GM12873 (cell line): Measurements from ENCODE around the gene QPCT.

Experiments
- TF ChIP-seq, protein P1 (sequence below): IDR thresholded peaks from 2 replicates; pipeline ENCODE4 v1.5.1; 2012; ENCODE audit warnings: low read depth, mild to moderate bottlenecking, moderate library complexity, low read length, control low read depth; ENCODE audit not compliant: insufficient read depth; ENCODE audit errors: missing control alignments

Gene QPCT

DNA sequence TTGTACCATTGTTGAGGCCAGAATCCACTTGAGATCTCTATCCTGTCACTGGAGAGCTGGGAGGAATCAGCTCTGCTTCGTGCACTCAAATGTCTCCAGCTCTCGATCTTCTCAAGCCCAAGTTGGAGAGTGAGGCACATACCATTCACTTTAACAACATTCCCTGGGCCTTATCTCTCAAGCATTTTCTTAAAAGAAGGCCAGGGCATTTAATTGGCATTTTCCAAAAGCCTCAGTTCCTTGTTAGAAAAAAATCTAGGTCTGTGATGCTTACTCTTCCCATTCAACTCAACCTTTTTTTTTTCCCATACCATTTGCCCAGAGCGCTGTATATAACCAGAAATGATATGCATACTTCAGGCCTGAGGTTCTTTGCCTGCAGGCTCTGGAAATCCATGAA is 10.1 kb downstream of the QPCT start:
- TF ChIP-seq, protein P1, sequence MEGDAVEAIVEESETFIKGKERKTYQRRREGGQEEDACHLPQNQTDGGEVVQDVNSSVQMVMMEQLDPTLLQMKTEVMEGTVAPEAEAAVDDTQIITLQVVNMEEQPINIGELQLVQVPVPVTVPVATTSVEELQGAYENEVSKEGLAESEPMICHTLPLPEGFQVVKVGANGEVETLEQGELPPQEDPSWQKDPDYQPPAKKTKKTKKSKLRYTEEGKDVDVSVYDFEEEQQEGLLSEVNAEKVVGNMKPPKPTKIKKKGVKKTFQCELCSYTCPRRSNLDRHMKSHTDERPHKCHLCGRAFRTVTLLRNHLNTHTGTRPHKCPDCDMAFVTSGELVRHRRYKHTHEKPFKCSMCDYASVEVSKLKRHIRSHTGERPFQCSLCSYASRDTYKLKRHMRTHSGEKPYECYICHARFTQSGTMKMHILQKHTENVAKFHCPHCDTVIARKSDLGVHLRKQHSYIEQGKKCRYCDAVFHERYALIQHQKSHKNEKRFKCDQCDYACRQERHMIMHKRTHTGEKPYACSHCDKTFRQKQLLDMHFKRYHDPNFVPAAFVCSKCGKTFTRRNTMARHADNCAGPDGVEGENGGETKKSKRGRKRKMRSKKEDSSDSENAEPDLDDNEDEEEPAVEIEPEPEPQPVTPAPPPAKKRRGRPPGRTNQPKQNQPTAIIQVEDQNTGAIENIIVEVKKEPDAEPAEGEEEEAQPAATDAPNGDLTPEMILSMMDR, result no peak

GRCh38 chr2:37355735-37356134 is 11.3 kb downstream of the QPCT start:
- TF ChIP-seq, protein P1, result no peak

- TF ChIP-seq, protein P1, result no peak
Measured at GRCh38 chr2:37356299-37356698, 11.9 kb downstream of the QPCT start.

DNA sequence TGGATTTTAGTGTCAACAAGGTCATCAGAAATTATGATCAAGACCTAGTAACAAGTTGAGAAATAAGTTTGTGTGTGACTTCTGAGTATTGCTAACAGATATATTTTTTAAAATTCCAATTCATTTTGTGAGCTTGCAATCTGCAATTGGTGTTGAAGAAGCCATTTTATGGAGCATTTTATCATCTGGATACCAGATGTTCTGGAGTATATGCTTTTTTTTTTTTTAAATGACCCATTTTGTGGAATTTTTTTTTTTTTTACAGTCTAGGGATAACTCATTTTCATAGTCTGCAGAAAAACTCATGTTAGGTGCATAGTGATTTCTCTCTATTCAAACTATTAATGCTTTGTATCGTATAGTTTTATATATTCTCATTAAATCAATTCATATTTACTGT is 12.6 kb downstream of the QPCT start:
- TF ChIP-seq, protein P1, result no peak

- TF ChIP-seq, protein P1, result no peak
Measured at GRCh38 chr2:37357530-37357929, 13.1 kb downstream of the QPCT start.

- TF ChIP-seq, protein P1, result no peak
Measured at GRCh38 chr2:37358466-37358865, 14.0 kb downstream of the QPCT start.

DNA sequence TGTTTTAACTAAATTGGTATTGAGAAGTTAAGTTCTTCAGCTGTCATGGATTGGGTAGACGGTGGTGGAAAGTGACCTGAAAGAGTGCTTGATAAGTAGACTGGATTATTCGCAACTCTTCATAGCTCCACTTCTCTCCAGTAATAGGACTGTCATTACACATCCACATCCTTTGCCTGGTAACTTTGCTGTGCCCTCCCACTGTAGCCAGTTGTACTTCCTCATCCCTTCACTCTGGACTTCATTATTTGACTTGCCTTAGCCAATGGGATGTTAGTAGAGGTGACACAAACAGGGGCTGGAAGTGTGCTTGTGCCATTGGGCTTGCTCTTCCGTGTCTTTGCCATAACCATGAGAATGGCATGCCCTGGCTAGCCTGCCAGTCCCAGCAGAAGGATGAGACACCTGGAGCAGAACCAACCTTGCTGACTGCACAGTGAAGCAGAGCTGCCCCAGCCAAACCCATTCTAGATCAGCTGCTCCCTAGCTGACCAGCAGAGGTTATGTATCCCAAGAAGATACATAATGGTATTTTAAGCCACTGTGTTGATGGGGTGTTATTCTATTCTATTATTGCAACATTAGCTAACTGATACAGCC is 16.9 kb downstream of the QPCT start:
- TF ChIP-seq, protein P1, result no peak
